ENCODE data around the gene FYB1. TPM values are rescaled to one million over a fixed set of nuclear protein-coding genes. Genes with fewer than 3 reads are reported as not detected.
A peak's percentile ranks its signal among the peaks of the same experiment; 100 is the strongest.

Gene FYB1
- total and polyA plus RNA-seq, 2 of the 4 experiments (the other 2 are of a cell fraction) = not detected

DNA sequence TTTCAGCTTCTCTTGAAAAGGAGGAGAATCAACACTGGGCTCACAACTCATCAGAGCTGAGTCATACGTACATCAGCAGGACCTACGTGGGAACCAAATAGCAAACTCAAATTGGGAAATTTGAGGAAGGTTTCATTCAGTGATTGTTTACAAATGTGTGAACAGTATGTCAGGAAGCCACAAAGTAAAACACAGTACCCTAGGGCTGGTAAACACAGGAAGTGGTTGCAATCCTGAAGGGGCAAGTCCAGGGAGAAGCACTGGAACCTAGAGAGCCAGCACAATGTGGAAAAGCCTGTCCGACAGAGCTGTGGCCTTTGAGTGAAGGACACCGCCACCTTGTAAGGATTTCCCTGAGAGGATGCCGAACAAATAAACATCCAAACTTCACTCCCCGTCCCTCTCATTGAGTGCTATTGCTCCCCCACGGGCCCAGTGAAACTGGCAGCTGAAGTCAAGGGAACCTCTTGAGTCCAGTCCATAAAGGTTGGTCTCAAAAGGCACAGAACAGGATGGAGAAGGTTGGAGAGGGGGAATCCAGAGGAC, 118.4 kb downstream of the FYB1 start:
- H3K9me1 ChIP-seq (ENCODE audit: insufficient read depth, low read length) = peaks cover 13% of the 10 kb centered on the region
- H2AK9ac ChIP-seq (replicated peaks; ENCODE audit: low read depth, low read length, poor library complexity) = peak overlapping the region; percentile 78
- H4K5ac ChIP-seq (ENCODE audit: low read depth, low read length) = peak overlapping the region; percentile 99
- H3K4me2 ChIP-seq (ENCODE audit: low read depth, low read length) = peak overlapping the region; percentile 49
- peak overlapping the region; percentile 83 for H2AFZ ChIP-seq (replicated peaks; ENCODE audit: low read length, poor library complexity)
- in situ Hi-C loops (cut with MboI; ENCODE audit: low sequenced_read_pairs) = no loop called here
- H3K36me3 ChIP-seq (ENCODE audit: control insufficient read depth, insufficient read depth, low read length) = no peaks in the 10 kb centered on the region
- peaks cover 16% of the 10 kb centered on the region for H3K4me1 ChIP-seq (ENCODE audit: control insufficient read depth, insufficient read depth, low read length)
- DNase-seq (peak; percentile 99), ATAC-seq (ENCODE audit: low read depth) (peak; percentile 92)
- dilution Hi-C loops (cut with HindIII; ENCODE audit: low sequenced_read_pairs, unreplicated experiment) = no loop called here
- H2BK15ac ChIP-seq (ENCODE audit: low read depth, low read length) = peak overlapping the region; percentile 95
- H3K18ac ChIP-seq (ENCODE audit: low read depth, low read length) = peak overlapping the region; percentile 97
- TF ChIP-seq MXI1 (IDR thresholded peaks at IDR 0.05; ENCODE audit: borderline replicate concordance, low read depth, low read length) = no peak
- peak; percentile 95 for TF ChIP-seq CEBPB (IDR thresholded peaks at IDR 0.05; ENCODE audit: low read depth, low read length)
- TF ChIP-seq NFE2L2 (IDR thresholded peaks at IDR 0.05; ENCODE audit: low read depth, low read length) = peak; percentile 91
- peak; percentile 50 for TF ChIP-seq MAFK (IDR thresholded peaks at IDR 0.05; ENCODE audit: low read depth, low read length)
- TF ChIP-seq FOS (IDR thresholded peaks at IDR 0.05; ENCODE audit: low read depth, low read length) = peak; percentile 93
- TF ChIP-seq RAD21 (IDR thresholded peaks at IDR 0.05; ENCODE audit: low read length) = peak; percentile 6; the same call in 1 of the 2 replicates
- no peak; the same call in 1 of the 2 replicates for TF ChIP-seq MAZ (IDR thresholded peaks at IDR 0.05; ENCODE audit: borderline replicate concordance, low read depth, low read length)
- peak; percentile 30; the same call in 1 of the 2 replicates for TF ChIP-seq BHLHE40 (IDR thresholded peaks at IDR 0.05; ENCODE audit: low read depth, low read length)
- TF ChIP-seq RCOR1 (IDR thresholded peaks at IDR 0.05; ENCODE audit: insufficient replicate concordance, low read length) = no peak
- no peak for TF ChIP-seq CHD1 (IDR thresholded peaks at IDR 0.05; ENCODE audit: low read depth, low read length)
- H3K79me1 ChIP-seq (ENCODE audit: low read depth in 1 of 2, low read length in 2 of 2) = peaks cover 0 to 3% of the 10 kb centered on the region in 2 experiments; a peak in 1 of 4 replicates
- H3K27ac ChIP-seq (ENCODE audit: insufficient read depth, low read length) = peak overlapping the region; percentile 99
- no peak overlapping the region for H3K4me3 ChIP-seq (ENCODE audit: insufficient read depth, low read depth, low read length)
- peak overlapping the region; percentile 100 for H2BK5ac ChIP-seq (ENCODE audit: low read depth, low read length, poor library complexity, severe bottlenecking)
- H3K56ac ChIP-seq (ENCODE audit: extremely low read depth, insufficient read depth, low read length) = peak overlapping the region; percentile 91
- H3K14ac ChIP-seq (replicated peaks; ENCODE audit: low read depth, low read length) = peak overlapping the region; percentile 98
- H3K9ac ChIP-seq (ENCODE audit: low read depth, low read length) = peak overlapping the region; percentile 69
- peak overlapping the region; percentile 100 for H2BK120ac ChIP-seq (ENCODE audit: low read depth, low read length)
- peak overlapping the region; percentile 76 to 99 for H4K8ac ChIP-seq (ENCODE audit: low read depth in 2 of 2, low read length in 2 of 2)
- H4K91ac ChIP-seq (ENCODE audit: insufficient read depth, low read depth, low read length) = peak overlapping the region; percentile 98
- intact Hi-C loops (cut with micrococcal nuclease) = loop anchor here (1.0 kb wide), 1 partner anchor 27 kb away; the partner anchor contains the start of gene RICTOR
- no TSS peak for BruUV-seq (replicated peaks)
- no peaks in the 10 kb centered on the region for H4K20me1 ChIP-seq (ENCODE audit: insufficient read depth, low read length)
- ChIA-PET POLR2A (ENCODE audit: unreplicated experiment) (interaction anchor here (1.0 kb wide), 1 partner anchor 324 kb away, joined by 3 read pairs; the partner anchor contains the start of gene DAB2), CTCF (interaction anchor here (1.6 kb wide), 1 partner anchor 20 kb away, joined by 7 read pairs; no protein-coding TSS in a partner anchor)
- H2BK20ac ChIP-seq (ENCODE audit: low read depth, low read length) = peak overlapping the region; percentile 99
- H3K23ac ChIP-seq (ENCODE audit: low read depth, low read length) = peak overlapping the region; percentile 92
- H3K4ac ChIP-seq (ENCODE audit: low read depth, low read length) = peak overlapping the region; percentile 96
- H2AK5ac ChIP-seq (ENCODE audit: low read depth, low read length) = peak overlapping the region; percentile 99
- WGBS, 2 experiments (ENCODE audit: extremely low coverage in 2 of 2, insufficient read length in 1 of 2) = no CpG with 5 or more reads among the region's 7 CpGs
- no peaks in the 10 kb centered on the region for H3K9me3 ChIP-seq (ENCODE audit: control insufficient read depth, insufficient read depth, low read length)
- H3K27me3 ChIP-seq (ENCODE audit: control insufficient read depth, insufficient read depth, low read length) = no peaks in the 10 kb centered on the region
